ENCODE measurements around the gene SPANXD. TPM values are rescaled to one million over a fixed set of nuclear protein-coding genes. Genes with fewer than 3 reads are reported as not detected.
"Not testable (repeated sequence)": the region's sequence is repeated elsewhere in the genome, so short reads cannot be mapped to it uniquely, and the experiment has no call there.

SPANXD gene
- total RNA-seq, result 10 to 100 TPM in 1 of 2 donors, not detected in 1; 13.9 TPM
- 11.5 TPM for polyA plus RNA-seq (ENCODE audit: insufficient read depth, low read depth, low replicate concordance)
- long read RNA-seq, donor 1, result 0 reads
- long read RNA-seq, donor 2, result 0 reads

DNA sequence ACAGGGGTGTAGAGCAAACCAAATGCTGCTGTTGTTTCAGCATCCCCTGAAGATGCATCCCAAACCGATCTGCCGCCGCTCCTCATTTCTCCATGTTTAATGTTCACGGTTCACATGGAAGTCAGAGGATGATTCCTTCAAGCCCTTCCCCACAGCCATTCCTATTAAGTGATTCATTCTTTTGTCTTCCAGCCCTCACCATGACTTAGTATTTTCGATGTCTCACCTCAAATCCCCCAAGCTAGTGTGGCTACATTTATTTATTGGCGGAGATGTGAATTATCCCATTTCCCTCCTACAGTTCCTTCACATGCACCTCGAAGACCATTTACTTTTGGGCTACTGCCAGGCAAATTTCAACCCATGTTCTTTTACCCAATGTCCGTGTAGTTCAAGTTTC lies at the start of gene SPANXD:
TSS of gene SPANXD (minus strand) at position 101 of the 400 bp plus-strand sequence. CDS start 334 bp downstream, outside the sequence.
- H3K9me3 ChIP-seq; H3K4me3 ChIP-seq; H3K4me1 ChIP-seq; intact Hi-C loops (cut with DNase I; ENCODE audit: low total_unique reads); H3K27ac ChIP-seq; DNase-seq; H3K27me3 ChIP-seq; H3K36me3 ChIP-seq (ENCODE audit: low read depth, missing control alignments): not testable (repeated sequence)
- WGBS, 2 donors, result 70% methylated on average over 2 of the region's 8 CpGs; no CpG with 5 or more reads in 1 of the 2 donors

- intact Hi-C loops (cut with DNase I; ENCODE audit: low total_unique reads), result no loop called here
- no peak overlapping the region for H3K4me3 ChIP-seq
- H3K4me1 ChIP-seq, result no peaks in the 10 kb centered on the region
- H3K36me3 ChIP-seq (ENCODE audit: low read depth, missing control alignments), result no peaks in the 10 kb centered on the region
- 84 to 85% methylated on average over 3 of the region's 3 CpGs for WGBS, 2 donors
- no peaks in the 10 kb centered on the region for H3K27me3 ChIP-seq
- no peak for TF ChIP-seq CTCF (IDR thresholded peaks at IDR 0.05)
- TF ChIP-seq POLR2A (IDR thresholded peaks at IDR 0.05), result no peak
- no peaks in the 10 kb centered on the region for H3K9me3 ChIP-seq
- H3K27ac ChIP-seq, result no peak overlapping the region
- DNase-seq, result no peak
These were observed 44.1 kb upstream of the SPANXD start for GRCh38 chrX:141742666-141743065.

DNA sequence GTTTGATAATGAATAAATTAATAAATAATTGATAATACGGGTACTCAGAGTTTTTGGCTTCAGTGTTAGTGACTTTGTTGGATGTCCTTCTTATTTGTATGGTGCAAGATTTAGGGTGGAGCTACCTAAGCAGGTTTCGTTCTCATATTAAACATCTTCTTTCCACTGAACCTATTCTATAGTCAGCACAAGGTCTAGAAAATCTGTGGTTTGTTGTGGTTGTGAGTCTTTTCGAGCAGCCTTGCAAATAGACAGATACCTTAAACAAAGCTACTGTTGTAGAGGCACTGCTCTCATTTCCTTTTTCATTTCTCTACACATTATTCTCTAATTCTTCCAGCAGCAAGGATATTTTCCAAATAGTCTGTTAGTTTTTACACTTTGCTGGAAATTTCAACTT lies 38.1 kb upstream of the SPANXD start:
- no peak for DNase-seq
- H3K27ac ChIP-seq, result no peak overlapping the region
- no peaks in the 10 kb centered on the region for H3K36me3 ChIP-seq (ENCODE audit: low read depth, missing control alignments)
- no peaks in the 10 kb centered on the region for H3K4me1 ChIP-seq
- no peaks in the 10 kb centered on the region for H3K9me3 ChIP-seq
- whole genome bisulfite sequencing, 2 donors, result 67 to 77% methylated on average over 3 of the region's 3 CpGs
- no peak overlapping the region for H3K4me3 ChIP-seq
- no peaks in the 10 kb centered on the region for H3K27me3 ChIP-seq
- TF ChIP-seq CTCF (IDR thresholded peaks at IDR 0.05) (no peak), POLR2A (IDR thresholded peaks at IDR 0.05) (no peak)
- intact Hi-C loops (cut with DNase I; ENCODE audit: low total_unique reads), result no loop called here

DNA sequence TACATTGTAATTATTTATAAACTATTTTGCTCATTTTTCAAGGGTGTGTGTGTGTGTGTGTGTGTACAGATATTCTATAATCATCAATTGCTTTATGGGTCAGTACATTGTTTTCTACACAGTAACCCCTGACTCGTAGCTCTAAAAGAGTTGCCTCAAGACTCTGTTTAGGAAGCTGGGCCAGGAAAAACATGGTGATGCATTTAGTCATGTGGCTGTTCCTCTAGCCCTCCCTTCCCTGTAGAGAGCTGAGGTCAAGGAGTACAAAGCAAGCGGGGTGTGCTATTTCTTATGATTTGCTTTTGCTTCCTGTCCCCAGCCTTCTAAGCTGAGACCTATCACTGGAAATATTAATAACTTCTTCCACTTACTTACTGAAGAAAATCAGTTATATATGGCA lies 34.8 kb upstream of the SPANXD start:
- WGBS, 2 donors, result 50 to 73% methylated on average over 2 of the region's 2 CpGs
- no peak for DNase-seq
- H3K4me1 ChIP-seq, result no peaks in the 10 kb centered on the region
- H3K36me3 ChIP-seq (ENCODE audit: low read depth, missing control alignments), result no peaks in the 10 kb centered on the region
- no peak overlapping the region for H3K27ac ChIP-seq
- no peaks in the 10 kb centered on the region for H3K9me3 ChIP-seq
- H3K27me3 ChIP-seq, result no peaks in the 10 kb centered on the region
- no peak for TF ChIP-seq CTCF (IDR thresholded peaks at IDR 0.05)
- no peak for TF ChIP-seq POLR2A (IDR thresholded peaks at IDR 0.05)
- intact Hi-C loops (cut with DNase I; ENCODE audit: low total_unique reads), result no loop called here
- H3K4me3 ChIP-seq, result no peak overlapping the region

DNA sequence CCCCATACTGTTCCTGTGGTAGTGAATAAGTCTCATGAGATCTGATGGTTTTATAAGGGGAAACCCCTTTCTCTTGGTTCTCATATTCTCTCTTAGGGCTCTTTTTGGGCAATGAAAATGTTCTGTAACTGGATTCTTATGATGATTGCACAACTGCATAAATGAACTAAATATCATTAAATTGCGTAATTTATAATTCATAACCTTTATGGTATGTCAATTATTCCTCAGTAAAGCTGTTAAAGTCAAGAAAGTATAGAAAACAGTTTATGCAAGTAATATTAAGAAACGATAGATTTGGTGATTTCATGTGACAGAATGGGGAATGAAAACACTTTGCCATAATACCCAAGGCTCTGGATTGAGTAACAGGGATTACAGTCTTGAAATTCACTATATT lies 33.5 kb upstream of the SPANXD start:
- H3K36me3 ChIP-seq (ENCODE audit: low read depth, missing control alignments), result no peaks in the 10 kb centered on the region
- no peak overlapping the region for H3K27ac ChIP-seq
- 93% methylated on average over 2 of the region's 2 CpGs for WGBS, 2 donors
- no peaks in the 10 kb centered on the region for H3K9me3 ChIP-seq
- H3K27me3 ChIP-seq, result no peaks in the 10 kb centered on the region
- no peaks in the 10 kb centered on the region for H3K4me1 ChIP-seq
- no peak overlapping the region for H3K4me3 ChIP-seq
- DNase-seq, result no peak
- TF ChIP-seq POLR2A (IDR thresholded peaks at IDR 0.05) (no peak), CTCF (IDR thresholded peaks at IDR 0.05) (no peak)
- intact Hi-C loops (cut with DNase I; ENCODE audit: low total_unique reads), result no loop called here

Measured in testis (tissue), 5 donors.